ENCODE measurements around the gene CORO2B. TPM values are rescaled to one million over a fixed set of nuclear protein-coding genes. Genes with fewer than 3 reads are reported as not detected.
A peak's percentile ranks its signal among the peaks of the same experiment; 100 is the strongest.

Gene CORO2B, protein sequence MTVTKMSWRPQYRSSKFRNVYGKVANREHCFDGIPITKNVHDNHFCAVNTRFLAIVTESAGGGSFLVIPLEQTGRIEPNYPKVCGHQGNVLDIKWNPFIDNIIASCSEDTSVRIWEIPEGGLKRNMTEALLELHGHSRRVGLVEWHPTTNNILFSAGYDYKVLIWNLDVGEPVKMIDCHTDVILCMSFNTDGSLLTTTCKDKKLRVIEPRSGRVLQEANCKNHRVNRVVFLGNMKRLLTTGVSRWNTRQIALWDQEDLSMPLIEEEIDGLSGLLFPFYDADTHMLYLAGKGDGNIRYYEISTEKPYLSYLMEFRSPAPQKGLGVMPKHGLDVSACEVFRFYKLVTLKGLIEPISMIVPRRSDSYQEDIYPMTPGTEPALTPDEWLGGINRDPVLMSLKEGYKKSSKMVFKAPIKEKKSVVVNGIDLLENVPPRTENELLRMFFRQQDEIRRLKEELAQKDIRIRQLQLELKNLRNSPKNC
- 6.3 TPM for polyA plus RNA-seq (2013, experiment 1 of 2; ENCODE audit: insufficient read length)
- 6.3 TPM for polyA plus RNA-seq (2013, experiment 2 of 2; ENCODE audit: insufficient read length)

DNA sequence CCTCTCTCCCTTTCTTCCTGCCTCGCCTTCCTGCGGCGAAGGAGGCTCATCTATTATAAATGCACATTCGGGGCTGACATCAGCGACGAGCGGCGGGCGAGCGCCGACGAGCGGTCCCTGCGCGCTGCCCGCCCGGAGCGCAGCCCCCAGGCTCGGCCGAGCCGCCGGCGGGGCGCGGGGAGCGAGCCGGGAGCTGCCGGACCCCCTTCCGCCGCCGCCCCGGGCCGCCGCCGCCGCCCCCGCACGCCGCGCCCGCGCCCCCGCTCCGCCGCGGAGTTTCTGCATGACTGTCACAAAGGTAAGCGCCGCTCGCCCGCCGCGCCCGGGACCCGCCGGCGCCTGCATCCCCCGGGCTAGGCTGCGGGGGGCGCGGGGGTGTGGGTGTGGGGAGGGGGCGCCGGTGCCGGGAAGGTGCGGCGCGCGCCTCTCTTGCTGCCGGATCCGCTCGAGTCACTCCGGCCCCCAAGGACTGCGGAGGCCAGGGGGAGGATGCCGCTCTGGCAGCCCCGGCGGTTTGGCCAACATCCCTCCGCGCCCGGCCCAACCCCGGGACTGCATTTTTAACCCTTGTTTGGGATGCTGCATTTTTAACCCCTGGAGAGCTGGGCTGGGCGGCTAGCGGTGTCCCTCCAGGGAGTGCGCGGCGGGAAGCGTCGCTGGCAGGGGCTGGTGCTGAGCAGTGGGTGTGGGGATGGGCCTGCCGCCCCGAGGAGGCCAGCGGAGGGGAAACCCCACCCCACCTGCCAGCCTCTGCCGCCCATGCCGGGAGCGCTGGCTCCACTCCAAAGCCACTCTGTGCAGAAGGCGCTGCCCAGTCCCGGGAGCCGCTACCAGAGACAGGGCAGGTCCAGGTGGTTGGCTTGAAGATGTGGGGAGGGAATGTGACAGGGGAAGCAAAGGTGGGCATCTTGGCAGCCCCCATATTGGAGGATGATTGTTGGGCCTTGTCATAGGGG is at the start of gene CORO2B:
CORO2B (plus strand) TSS at position 14 of the 956 bp plus-strand sequence; CDS start at position 284, 270 bp downstream.
- DNase-seq, result peak; percentile 40

GRCh38 chr15:68531387-68532179 is 47.2 kb upstream of the CORO2B start:
- DNase-seq, result no peak

DNA sequence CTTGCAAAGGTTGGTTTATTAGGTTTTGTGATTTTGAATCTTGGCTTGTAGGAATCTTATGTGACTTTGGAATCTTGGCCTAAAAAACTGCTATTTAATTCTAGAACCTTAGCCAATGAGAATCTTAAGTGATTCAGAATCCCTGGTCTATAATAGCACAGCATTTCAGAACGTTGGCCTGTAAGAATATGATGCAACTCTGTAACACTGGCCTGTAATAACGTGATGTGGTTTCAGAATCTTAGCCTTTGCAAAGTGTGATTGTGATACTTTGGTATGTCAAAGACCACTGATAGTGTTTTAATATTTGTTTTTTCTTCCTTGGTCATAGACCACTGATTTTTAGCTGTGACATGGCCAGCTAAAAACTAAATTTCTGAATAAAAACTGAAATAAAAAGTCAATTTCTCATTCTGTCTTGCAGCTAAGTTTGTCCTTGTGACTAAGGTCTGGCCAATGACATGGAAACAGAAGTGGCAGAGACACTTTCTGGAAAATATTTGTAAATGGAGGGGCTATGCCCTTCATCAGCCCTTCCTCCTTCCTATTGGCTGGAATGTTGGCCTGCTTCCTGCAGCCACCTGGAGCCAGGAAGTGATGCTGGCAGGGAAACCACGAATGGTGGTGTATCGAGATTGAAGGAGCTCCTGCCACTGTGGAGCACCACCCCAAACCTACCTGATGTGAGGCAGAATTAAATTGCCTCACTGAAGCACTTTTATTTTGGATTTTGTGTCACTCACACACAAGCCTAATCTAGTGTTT is 42.3 kb upstream of the CORO2B start:
- peak; percentile 99 for DNase-seq

DNA sequence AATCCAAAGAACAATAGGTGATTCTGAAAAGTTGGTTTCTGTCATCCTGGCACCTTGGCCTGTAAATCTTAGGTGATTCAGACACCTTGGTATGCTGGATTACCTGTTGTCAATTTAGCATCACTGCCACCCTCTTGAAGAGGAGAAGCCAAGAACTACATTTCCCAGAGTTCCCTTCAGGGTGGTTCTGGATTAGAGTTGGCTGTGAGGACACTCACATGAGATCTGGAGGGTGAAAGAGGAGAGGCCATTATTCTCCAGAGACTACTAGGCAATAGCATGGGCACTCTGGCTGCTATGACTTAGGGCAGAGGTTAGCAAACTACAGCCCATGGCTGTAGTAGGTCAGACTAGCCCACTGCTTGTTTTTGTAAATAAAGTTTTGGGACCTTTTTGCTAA is 41.7 kb upstream of the CORO2B start:
- peak; percentile 50 for DNase-seq

- peak; percentile 35 for DNase-seq
Observed at GRCh38 chr15:68537506-68537905, 41.3 kb upstream of the CORO2B start.

- DNase-seq, result no peak
Observed at GRCh38 chr15:68538311-68538710, 40.5 kb upstream of the CORO2B start.

DNA sequence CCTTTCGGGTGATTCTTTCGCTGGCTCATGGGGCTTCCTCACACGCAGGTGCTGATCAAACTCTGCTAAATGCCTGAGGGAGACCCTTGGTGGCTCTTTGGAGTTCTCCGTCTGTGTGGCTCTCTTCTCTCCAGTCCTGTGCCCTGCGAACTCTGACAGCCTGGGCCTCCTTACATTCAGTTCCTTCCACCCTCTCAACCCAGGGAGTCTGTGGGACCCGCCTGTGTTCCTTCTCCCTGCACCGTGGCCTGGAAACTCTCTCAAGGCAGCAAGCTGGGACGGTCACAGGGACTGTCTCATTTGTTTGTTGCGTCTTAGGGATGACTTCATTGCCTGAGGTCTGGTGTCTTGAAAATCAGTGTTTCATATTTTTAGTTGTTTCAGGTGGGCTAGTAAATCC is 37.0 kb upstream of the CORO2B start:
- no peak for DNase-seq

GRCh38 chr15:68542348-68542747 is 36.4 kb upstream of the CORO2B start:
- no peak for DNase-seq

DNA sequence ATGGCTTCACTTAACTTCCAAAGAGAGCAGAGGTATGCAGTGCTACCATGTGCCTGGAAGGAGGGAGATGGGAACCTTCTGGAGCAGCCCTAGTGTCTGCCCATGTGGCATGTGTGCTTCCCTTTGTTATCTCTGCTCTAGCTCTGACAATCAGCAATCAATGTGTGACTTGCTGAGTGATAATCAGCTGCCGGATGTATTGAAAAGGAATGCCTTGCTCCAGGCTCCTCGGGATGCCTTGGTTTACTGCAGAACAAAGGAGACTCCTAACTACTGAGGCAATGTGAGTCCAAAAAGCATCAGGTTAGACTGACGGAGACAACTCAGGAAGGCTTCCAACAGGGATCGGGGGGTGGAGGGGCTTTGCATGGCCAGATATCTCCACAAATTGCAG is 36.0 kb upstream of the CORO2B start:
- DNase-seq, result no peak

GRCh38 chr15:68543165-68544008 is 35.4 kb upstream of the CORO2B start:
- DNase-seq, result peak; percentile 97

DNA sequence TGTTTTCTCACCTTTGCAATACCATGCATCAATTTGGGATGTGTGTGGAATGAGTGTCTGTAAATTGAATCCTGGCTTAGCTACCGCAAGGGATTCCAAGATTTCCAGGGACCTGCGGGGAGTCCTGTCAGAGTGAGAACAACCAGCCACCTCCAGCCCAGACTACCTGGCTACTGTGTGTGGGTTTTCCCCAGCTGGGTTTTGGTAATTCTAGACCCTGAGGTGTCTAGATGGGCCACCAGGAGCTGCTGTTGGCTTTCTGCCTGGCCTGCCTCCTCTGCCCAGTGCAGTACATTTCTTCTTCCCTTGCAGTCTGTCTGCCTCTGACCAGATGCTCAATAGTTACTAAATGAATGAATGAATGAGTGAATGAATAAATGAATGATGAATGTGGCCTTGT is 32.5 kb upstream of the CORO2B start:
- DNase-seq, result no peak

DNA sequence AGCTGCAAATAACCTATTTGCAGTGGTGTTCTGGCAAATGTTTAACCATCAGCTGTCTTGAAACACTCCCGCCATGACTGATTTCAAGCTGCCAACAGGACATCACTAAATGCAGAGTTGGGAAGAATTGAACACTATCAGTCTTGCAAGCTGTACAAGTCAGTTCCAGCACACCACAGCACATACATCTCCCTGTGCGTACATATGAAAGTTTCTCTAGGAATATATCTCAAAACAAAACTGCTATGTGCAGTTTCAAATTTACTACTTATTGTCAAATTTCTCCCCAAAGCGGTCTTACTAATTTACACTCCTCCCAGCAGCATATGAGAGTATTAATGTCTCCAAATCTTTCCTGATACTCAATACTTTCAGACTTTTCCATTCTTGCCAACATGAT is 30.4 kb upstream of the CORO2B start:
- DNase-seq, result no peak

- DNase-seq, result no peak
Observed at GRCh38 chr15:68550004-68550403, 28.8 kb upstream of the CORO2B start.

DNA sequence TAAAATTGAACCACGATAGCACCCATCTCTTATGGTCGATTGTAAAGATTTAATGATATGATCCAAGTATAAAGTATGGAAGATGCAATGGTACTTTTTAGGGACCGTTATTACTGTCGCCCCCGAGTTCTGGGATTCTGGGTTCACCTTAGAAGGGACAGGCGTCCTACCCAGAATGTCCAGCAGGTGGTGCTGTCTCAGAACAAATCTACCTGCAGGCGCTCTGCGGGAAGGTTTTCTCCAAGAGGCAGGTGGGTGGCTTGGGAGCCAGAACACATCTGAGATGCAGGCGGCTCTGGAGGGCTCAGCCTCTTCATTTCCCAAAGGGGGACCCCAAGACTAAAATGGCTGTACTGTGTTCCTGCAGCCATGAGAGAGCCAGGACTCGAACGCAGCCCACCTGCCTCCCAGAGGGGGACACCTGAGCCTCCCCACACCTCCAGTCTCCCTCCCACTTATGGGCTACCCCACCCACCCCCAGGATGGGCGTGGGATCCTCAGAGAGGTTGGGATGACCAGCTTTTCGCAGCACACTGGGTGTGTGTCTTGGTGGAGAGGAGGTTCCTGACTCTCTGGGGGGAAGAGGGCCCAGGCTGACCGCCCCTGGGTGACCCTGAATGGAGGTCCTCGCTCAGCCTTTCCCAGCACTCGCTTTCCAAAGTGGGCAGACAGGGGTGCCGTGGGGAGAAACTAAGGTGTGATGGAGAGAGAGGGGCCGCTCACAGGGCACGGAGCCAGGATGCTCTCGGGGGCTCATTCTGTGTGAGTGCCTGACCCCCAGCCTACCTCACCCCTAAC is 28.1 kb upstream of the CORO2B start:
- DNase-seq, result peak; percentile 43

GRCh38 chr15:68551296-68551635 is 27.5 kb upstream of the CORO2B start:
- no peak for DNase-seq

- no peak for DNase-seq
Observed at GRCh38 chr15:68552344-68552743, 26.4 kb upstream of the CORO2B start.

GRCh38 chr15:68552773-68553172 is 26.0 kb upstream of the CORO2B start:
- DNase-seq, result peak; percentile 82

DNA sequence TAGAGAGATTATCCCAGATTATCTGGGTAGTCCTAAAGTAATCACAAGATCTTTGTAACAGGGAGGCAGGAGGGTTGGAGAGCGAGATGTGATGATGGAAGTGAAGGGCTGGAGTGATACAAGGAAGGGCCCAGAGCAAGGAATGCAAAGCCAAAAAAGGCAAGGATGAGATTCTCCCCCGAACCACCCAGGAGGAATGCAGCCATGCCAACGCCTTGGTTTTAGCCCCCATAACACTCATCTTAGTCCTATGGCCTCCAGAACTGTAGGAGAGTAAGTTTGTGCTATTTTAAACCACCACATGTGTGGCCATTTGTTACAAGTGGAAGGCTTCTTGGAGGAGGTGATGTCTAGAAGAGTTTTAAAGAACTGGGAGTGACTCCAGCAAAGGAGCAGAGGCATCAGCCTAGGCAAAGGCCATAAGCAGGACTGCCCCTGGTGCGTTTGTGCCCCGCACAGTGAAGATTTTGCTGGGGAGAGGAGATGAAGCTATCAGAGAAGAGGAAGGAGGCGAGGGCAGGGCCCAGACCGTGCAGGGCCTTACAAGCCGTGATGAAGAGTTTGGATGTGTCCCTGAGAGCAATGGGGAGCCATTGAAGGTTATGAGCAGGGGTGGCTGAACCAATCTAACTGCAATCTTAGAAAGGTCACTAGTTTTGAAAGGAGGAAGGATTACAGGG is 25.3 kb upstream of the CORO2B start:
- peak; percentile 33 for DNase-seq
